HL-60/S4 (cell line): ENCODE results near the gene PNMA8C.
"Not testable (repeated sequence)": the region's sequence is repeated elsewhere in the genome, so short reads cannot be mapped to it uniquely, and the experiment has no call there.

Source experiments
- in situ Hi-C: fragments of 300-500 bp; cut with MboI; formaldehyde crosslinking; loops from 2 replicates; pipeline ENCODE4 v1.14.3; 2022; ENCODE audit warnings: low sequenced_read_pairs

PNMA8C gene

DNA sequence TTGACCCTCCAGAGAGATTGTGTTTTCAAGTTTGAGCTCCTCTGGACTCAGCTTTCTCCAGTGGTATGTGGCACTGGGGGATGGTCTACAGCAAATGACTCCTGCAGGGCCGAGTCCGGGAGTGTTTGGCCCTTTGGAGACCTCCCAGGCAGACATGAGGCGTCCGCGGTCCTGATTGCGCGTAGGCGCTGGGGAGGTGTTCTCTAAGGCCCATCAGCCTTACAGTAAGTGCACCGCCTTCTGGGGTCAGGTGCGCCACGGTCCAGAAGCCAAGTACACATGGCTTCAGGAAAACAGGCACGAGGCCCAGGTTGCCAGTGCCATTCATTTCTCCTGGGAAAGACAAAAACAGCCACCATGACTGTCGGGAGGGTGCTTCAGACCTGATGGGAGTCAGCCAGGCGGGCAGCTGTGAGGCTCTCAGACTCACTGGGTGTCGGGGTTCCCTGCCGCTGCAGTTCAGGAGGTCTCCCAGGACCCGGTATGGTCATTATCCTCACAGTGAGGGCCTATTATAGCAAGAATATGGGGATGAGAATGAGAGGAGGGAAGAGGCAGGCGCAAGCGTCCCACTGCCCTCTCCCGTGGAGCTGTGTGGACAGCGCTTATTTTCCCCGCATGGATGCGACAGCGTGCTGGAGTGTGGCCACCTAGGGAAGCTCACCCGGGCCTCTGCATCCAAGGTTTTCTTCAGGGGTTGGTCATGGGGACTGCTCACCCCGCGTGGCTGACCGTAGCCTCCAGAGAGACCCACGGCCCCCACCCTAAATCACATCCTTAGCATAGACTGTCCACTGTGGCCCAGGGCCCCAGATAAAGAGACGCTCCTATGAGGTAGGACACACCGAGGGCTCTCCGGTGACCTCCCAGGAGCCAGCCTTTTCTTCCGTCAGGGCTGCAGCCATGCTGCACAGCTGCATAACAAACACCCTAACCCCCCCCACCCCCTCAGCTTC, 37.2 kb downstream of the PNMA8C start:
- in situ Hi-C loops = loop anchor here (10.0 kb wide), 1 partner anchor 93 kb away; no protein-coding TSS in a partner anchor

DNA sequence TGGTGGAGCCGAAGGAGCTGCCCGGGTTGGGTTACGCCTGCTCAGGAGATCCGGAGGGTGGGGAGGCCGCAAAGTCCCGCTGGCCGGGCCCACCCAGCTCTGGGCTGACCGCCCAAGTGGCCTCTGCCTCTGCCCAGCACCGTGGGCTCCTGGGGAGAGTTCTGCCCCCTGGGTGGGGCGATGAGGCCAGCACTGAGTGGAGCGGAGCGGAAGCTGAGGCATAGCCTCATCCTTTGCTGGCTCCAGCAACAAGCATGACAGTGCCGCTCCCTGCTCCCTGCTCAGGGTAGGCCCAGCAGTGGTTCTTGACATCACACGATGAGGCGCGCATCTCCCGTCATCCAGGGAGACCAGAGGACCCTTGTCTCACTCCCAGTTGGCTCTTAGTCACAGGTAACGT, 37.9 kb downstream of the PNMA8C start:
- in situ Hi-C loops = loop anchor here (10.0 kb wide), 1 partner anchor 94 kb away; no protein-coding TSS in a partner anchor

DNA sequence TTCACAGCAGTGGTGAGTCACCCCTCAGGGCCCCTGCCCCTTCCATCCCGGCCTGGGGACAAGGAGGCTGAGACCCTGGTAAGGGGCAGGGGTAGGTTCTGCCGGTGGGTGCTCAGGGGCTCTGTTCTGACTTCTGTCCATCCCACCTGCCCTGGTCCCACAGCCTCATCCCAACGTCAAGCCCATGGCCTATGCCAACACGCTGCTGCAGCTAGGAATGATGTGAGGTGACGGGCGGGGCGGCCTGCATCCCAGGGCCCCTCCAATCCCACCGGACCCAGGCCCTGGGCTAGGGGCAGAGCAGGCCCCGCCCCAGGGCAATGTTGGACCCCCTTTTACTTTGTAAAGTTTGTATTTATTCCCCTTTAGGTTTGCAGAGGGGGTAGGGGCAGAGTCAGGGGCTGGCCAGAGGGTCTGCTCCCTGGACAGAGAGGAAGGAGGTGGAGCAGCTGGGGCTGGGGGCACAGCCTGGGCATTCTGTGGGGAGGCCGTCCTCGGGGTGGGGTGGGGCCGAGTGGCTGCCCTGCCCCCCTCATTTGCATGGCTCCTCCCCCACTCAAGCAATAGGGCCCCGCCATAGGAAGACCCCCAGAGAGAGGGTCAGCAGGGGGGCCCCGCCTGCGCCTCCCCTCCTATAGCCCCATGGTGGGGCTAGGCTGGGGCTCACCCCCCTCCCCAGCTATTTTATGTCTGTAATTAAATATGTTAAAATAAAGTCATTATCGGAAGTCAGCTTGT, 38.4 kb downstream of the PNMA8C start:
- in situ Hi-C loops = loop anchor here (10.0 kb wide), 1 partner anchor 95 kb away; no protein-coding TSS in a partner anchor

DNA sequence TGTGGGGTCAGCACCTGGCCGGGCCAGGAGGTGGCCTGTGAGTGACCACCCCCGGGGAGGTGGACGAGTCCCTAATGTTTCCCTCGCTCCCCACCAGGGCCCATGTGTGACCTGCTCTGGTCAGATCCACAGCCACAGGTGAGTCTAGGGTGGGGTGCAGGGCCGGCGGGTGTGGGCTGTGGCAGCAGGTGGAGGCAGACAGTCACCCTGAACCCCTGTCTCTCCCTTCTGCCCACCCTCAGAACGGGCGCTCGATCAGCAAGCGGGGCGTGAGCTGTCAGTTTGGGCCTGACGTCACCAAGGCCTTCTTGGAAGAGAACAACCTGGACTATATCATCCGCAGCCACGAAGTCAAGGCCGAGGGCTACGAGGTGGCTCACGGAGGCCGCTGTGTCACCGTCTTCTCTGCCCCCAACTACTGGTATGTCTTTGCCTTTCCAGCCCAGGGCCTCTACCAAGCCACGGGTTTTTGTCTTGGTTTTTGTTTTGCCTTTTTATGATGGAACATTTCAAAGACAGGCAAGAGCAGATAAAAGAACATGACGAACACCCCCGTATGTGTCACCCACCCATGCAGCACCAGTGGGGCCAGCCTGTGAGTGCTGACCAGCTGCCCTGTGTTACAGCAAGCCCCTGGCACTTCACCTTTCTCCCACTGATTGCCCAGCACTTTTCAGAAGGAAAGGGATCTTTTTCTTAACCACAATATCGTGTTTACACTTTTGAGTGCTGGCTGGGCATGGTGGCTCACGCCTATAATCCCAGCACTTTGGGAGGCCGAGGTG, 40.2 kb downstream of the PNMA8C start:
- in situ Hi-C loops = no loop called here

DNA sequence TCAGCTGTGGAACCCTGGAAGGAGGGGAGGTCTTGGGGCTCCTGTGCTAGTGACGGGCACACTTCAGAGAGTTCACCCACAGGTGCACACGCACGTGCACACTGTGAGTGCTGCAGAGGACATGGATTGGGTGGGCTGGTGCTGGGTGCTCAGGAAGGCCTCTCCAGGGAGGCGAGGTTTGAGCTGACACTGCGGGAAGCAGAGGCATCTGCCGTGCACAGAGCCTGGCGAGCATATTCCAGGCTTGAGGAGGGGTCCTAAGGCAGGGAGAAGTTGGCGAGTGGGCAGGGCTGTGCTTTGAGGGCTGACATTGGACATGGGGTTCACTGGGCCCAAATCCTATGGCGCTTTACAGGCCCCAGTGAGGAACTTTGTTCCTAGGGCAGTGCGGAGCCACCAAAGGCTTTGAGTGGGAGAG, 41.0 kb downstream of the PNMA8C start:
- in situ Hi-C loops = no loop called here

GRCh38 chr19:46386996-46387712, 41.6 kb downstream of the PNMA8C start:
- in situ Hi-C loops = no loop called here

- in situ Hi-C loops = no loop called here
Observed at GRCh38 chr19:46386151-46386550, 42.6 kb downstream of the PNMA8C start.

DNA sequence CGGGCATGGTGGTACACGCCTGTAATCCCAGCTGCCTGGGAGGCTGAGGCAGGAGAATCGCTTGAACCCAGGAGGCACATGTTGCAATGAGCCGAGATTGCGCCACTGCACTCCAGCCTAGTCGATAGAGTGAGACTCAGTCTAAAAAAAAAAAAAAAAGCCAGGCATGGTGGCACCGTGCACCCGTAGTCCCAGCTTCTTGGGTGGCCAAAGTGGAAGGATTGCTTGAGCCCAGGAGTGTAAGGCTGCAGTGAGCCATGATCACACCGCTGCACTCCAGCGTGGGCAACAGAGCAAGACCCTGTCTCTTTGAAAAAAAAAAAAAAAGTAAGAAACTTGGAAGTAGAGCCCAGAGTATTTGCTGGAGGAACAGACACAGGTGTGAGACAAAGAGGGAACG, 43.1 kb downstream of the PNMA8C start:
- in situ Hi-C loops = no loop called here

- in situ Hi-C loops = no loop called here
Observed at GRCh38 chr19:46384396-46384795, 44.3 kb downstream of the PNMA8C start.

DNA sequence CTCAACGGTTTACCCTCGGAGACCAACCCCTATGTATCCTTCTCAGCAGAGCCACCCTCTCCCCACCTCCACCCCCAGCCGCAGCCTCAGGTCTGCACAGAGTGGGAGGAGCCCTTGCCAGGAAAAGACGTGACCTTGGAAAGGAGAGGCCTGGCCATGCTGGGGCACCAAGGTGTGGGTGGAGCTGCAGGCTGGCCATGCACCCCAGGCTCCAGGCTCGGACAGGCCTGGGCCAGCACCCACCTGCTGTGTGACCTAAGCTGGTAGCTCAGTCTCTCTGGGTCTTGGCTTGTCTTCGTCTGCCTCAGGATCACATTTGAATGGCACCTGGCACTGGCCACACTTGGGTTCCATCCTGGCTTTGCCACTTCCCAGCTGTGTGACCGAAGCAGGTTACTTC, 44.9 kb downstream of the PNMA8C start:
- in situ Hi-C loops = no loop called here

- in situ Hi-C loops = no loop called here
Observed at GRCh38 chr19:46383171-46383815, 45.4 kb downstream of the PNMA8C start.

GRCh38 chr19:46381756-46382345, 46.9 kb downstream of the PNMA8C start:
- in situ Hi-C loops = no loop called here

GRCh38 chr19:46381346-46381745, 47.4 kb downstream of the PNMA8C start:
- in situ Hi-C loops = no loop called here

DNA sequence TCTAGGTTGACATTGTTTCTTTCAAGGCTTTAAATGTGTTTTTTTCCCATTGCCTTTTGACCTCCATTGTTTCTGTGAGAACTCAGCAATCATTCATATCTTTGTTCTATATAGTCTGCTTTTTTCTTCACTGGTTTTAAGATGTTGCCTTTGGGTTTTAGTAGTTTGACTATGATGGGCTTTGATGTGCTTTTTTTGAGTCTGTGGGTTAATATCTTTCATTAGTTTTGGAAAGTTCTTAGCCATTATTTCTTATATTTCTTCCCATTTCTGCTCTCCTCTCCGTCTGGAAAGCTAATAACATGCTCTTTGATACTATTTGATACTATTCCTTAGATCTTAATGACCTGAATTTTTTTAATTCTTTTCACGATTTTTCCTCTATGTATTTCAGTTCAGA, 48.0 kb downstream of the PNMA8C start:
- in situ Hi-C loops = no loop called here

DNA sequence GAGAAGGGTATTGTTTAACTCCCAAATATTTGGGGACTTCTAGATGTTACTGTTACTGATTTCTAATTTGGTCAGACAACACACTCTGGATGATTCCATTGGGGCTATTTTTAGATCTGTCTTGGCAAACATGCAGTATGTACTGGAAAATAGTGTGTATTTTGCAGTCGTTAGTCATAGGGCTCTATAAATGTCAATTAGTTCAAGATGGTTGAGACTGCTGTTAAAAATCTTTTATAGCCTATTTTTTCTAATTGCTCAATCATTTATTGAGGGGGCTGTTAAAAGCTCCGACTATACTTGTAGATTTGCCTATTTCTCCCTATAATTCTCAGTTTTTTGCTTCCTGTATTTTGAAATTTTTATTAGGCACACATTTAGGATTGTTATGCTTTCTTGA, 50.5 kb downstream of the PNMA8C start:
- in situ Hi-C loops = no loop called here

DNA sequence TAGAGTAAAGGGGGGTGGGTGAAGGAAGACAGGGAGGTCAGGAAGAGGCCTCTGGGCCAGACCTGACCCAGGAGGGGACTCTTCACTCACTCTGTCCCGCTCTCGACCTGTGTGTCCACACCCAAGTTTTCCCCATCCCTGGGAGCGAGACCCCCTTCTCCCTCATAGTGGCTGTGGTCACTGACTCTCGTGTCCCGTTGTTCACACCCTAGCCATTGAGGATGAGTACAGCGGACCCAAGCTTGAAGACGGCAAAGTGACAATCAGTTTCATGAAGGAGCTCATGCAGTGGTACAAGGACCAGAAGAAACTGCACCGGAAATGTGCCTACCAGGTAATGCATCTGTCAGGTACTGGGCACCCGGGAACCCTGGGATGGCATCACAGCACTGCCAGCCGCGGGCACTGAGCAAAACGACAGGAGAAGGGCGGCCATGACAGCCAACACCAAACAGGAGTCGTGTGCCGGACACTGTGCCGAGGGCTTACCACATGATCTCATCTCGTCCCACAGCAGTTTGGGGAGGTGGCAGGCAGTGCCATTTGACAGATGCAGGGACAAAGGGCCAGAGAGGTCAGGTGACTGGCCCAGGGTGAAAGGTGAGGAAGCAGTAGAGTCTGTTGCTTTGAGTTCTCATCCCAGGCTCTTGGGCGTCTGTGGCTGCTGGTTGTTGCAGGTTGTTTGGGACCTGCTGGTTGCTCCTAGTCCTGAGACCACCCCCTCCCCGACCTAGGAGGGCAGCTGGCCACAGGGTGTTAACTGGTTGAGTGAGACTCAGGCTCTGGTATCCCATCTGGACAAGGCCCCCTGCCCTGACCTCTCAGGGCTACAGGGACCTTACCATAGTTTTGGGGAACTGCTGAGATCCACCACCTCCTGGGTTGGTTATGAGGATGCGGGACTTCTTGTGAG, 52.2 kb downstream of the PNMA8C start:
- in situ Hi-C loops = no loop called here

GRCh38 chr19:46375476-46376067, 53.2 kb downstream of the PNMA8C start:
- in situ Hi-C loops = not testable (repeated sequence)
